ENCODE measurements around the gene WDFY4. TPM values are rescaled to one million over a fixed set of nuclear protein-coding genes. Genes with fewer than 3 reads are reported as not detected.
"Not testable (repeated sequence)": the region's sequence is repeated elsewhere in the genome, so short reads cannot be mapped to it uniquely, and the experiment has no call there.

Gene WDFY4
- total RNA-seq, 4 donors from 2014 or later = 0.60 to 20.6 (median 5.1) TPM

- in situ Hi-C loops (cut with MboI; ENCODE audit: low pct_ligation_motif_present in 1 of 4, low pct_unique_long_range_greater_than_20kb in 1 of 4, low sequenced_read_pairs in 3 of 4) (loop anchor here in 1 of 4 donors (25.0 kb wide), 1 partner anchor 278 kb away; no protein-coding TSS in a partner anchor), intact Hi-C loops (cut with DNase I; ENCODE audit: low total_unique reads) (no loop called here)
- TF ChIP-seq POLR2A (IDR thresholded peaks at IDR 0.05) = no peak
- no peak for TF ChIP-seq EP300 (IDR thresholded peaks at IDR 0.05; ENCODE audit: low read depth)
- TF ChIP-seq, protein P1, sequence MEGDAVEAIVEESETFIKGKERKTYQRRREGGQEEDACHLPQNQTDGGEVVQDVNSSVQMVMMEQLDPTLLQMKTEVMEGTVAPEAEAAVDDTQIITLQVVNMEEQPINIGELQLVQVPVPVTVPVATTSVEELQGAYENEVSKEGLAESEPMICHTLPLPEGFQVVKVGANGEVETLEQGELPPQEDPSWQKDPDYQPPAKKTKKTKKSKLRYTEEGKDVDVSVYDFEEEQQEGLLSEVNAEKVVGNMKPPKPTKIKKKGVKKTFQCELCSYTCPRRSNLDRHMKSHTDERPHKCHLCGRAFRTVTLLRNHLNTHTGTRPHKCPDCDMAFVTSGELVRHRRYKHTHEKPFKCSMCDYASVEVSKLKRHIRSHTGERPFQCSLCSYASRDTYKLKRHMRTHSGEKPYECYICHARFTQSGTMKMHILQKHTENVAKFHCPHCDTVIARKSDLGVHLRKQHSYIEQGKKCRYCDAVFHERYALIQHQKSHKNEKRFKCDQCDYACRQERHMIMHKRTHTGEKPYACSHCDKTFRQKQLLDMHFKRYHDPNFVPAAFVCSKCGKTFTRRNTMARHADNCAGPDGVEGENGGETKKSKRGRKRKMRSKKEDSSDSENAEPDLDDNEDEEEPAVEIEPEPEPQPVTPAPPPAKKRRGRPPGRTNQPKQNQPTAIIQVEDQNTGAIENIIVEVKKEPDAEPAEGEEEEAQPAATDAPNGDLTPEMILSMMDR (IDR thresholded peaks at IDR 0.05) = no peak
- TF ChIP-seq POLR2AphosphoS5 (IDR thresholded peaks at IDR 0.05) = no peak
- no peak for DNase-seq
- H3K4me1 ChIP-seq = peaks cover 0 to 2% (median 0%) of the 10 kb centered on the region in 4 donors
- H3K27ac ChIP-seq = no peak overlapping the region
- 73 to 74% methylated on average over 1 of the region's 1 CpG for WGBS, 2 donors (ENCODE audit: low coverage in 1 of 2)
- no peaks in the 10 kb centered on the region for H3K36me3 ChIP-seq
- H3K4me3 ChIP-seq = no peak overlapping the region
- H3K27me3 ChIP-seq = peaks cover 4% of the 10 kb centered on the region
- H3K9me3 ChIP-seq = peaks cover 7 to 9% of the 10 kb centered on the region in 2 donors
These were observed 44.3 kb upstream of the WDFY4 start for GRCh38 chr10:48640326-48640725.

DNA sequence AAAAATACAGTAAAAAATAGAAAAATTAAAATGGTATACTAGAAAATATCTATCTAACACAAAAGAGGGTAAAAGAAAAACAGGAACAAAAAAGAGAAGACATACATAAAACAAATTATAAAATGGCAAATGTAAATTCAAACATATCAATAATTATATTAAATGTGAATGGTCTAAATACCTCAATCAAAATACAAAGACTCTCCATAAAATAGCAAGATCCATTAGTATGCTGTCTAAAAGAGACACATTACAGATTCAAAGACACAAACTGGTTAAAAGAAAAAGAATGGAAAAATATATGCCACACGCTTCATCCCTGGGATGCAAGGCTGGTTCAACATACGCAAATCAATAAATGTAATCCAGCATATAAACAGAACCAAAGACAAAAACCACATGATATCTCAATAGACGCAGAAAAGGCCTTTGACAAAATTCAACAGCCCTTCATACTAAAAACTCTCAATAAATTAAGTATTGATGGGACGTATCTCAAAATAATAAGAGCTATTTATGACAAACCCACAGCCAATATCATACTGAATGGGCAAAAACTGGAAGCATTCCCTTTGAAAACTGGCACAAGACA lies 43.5 kb upstream of the WDFY4 start:
- H3K36me3 ChIP-seq; H3K9me3 ChIP-seq; intact Hi-C loops (cut with DNase I; ENCODE audit: low total_unique reads); H3K27ac ChIP-seq; DNase-seq; H3K4me1 ChIP-seq; H3K4me3 ChIP-seq; H3K27me3 ChIP-seq: not testable (repeated sequence)
- in situ Hi-C loops (cut with MboI; ENCODE audit: low pct_ligation_motif_present in 1 of 4, low pct_unique_long_range_greater_than_20kb in 1 of 4, low sequenced_read_pairs in 3 of 4) = loop anchor here in 1 of 4 donors (25.0 kb wide), 1 partner anchor 279 kb away; no protein-coding TSS in a partner anchor
- WGBS, 2 donors (ENCODE audit: low coverage in 1 of 2) = 81 to 89% methylated on average over 4 of the region's 4 CpGs

DNA sequence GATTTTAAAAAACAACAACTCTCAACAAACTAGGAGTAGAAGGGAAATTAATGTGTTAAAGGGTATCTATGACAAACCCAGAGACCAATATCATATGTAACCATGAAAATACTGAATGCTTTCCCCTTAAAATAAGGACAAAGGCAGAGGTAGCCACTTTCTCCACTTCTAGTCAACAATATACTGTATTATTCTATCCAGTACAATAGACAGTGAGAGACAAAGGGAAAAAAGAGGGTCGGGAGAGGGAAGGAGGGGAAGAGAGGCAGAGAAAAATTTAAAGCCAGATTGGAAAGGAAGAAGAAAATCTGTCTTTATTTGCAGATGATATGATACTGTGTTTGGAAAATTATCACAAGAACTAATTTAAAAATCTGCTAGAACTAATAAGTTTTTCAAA lies 39.1 kb upstream of the WDFY4 start:
- TF ChIP-seq POLR2A (IDR thresholded peaks at IDR 0.05) (no peak), EP300 (IDR thresholded peaks at IDR 0.05; ENCODE audit: low read depth) (no peak), POLR2AphosphoS5 (IDR thresholded peaks at IDR 0.05) (no peak)
- TF ChIP-seq, protein P1 (IDR thresholded peaks at IDR 0.05) = no peak
- Histone ChIP-seq H3K36me3 (no peaks in the 10 kb centered on the region), H3K4me3 (no peak overlapping the region), H3K9me3 (peaks cover 7 to 8% of the 10 kb centered on the region in 2 donors), H3K27ac (no peak overlapping the region), H3K27me3 (peaks cover 4% of the 10 kb centered on the region), H3K4me1 (no peaks in the 10 kb centered on the region)
- no peak for DNase-seq
- in situ Hi-C loops (cut with MboI; ENCODE audit: low pct_ligation_motif_present in 1 of 4, low pct_unique_long_range_greater_than_20kb in 1 of 4, low sequenced_read_pairs in 3 of 4) (loop anchor here in 1 of 4 donors (25.0 kb wide), 1 partner anchor 283 kb away; no protein-coding TSS in a partner anchor), intact Hi-C loops (cut with DNase I; ENCODE audit: low total_unique reads) (no loop called here)
- 64 to 84% methylated on average over 1 of the region's 1 CpG for WGBS, 2 donors (ENCODE audit: low coverage in 1 of 2)

- H3K9me3 ChIP-seq; H3K4me1 ChIP-seq; H3K27ac ChIP-seq; H3K27me3 ChIP-seq; DNase-seq; H3K4me3 ChIP-seq; intact Hi-C loops (cut with DNase I; ENCODE audit: low total_unique reads); H3K36me3 ChIP-seq: not testable (repeated sequence)
- 92 to 100% methylated on average over 3 to 7 of the region's 7 CpGs for WGBS, 2 donors (ENCODE audit: low coverage in 1 of 2)
- in situ Hi-C loops (cut with MboI; ENCODE audit: low pct_ligation_motif_present in 1 of 4, low pct_unique_long_range_greater_than_20kb in 1 of 4, low sequenced_read_pairs in 3 of 4) = loop anchor here in 1 of 4 donors (25.0 kb wide), 1 partner anchor 285 kb away; no protein-coding TSS in a partner anchor
These were observed 37.6 kb upstream of the WDFY4 start for GRCh38 chr10:48647073-48647472.

DNA sequence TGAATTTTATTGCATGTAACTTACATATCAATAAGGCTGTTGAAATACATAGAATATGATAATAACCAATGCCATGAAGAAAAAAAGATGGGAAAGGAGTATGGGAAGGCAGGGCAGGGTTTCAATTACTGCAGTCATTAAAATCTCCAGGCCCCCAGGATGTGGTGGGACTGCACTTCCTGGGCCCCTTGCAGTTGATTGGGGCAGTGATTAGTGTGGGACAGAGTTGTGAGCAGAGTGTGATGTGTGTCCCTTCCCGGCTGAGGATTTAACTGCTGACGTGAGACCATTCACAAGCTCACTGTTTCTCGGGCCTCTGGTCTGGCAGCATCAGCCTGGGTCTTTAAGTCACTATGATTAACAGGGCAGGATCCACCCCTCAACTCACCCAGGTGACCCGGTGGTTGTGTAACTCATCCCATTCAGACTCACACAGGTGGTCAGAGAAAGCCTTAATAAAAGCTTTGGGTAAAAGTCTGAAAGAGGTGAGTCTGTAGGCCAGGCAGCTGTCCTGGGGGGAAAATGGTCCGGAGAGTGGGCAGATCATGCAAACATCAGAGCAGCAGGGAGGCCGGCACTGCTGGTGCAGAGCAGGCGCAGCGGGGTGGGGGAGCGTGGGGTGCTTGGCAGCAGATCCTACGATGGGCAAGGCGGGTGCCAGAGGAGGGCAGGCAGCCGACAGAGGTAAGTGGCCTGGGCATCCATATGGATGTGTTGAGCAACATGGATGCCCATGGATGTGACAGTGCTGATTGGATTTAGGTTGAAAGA lies 36.3 kb upstream of the WDFY4 start:
- in situ Hi-C loops (cut with MboI; ENCODE audit: low pct_ligation_motif_present in 1 of 4, low pct_unique_long_range_greater_than_20kb in 1 of 4, low sequenced_read_pairs in 3 of 4) = loop anchor here in 1 of 4 donors (25.0 kb wide), 1 partner anchor 286 kb away; no protein-coding TSS in a partner anchor
- 84% methylated on average over 12 of the region's 12 CpGs; no CpG with 5 or more reads in 1 of the 2 donors for WGBS, 2 donors (ENCODE audit: low coverage in 1 of 2)
- no peak for DNase-seq
- Histone ChIP-seq H3K4me1 (no peaks in the 10 kb centered on the region), H3K27ac (no peak overlapping the region), H3K9me3 (no peaks in the 10 kb centered on the region), H3K36me3 (no peaks in the 10 kb centered on the region), H3K4me3 (no peak overlapping the region), H3K27me3 (peaks cover 4% of the 10 kb centered on the region)
- intact Hi-C loops (cut with DNase I; ENCODE audit: low total_unique reads) = no loop called here
- TF ChIP-seq POLR2AphosphoS5 (IDR thresholded peaks at IDR 0.05) (no peak), POLR2A (IDR thresholded peaks at IDR 0.05) (no peak)
- TF ChIP-seq, protein P1 (IDR thresholded peaks at IDR 0.05) = no peak
